ENCODE results near the gene SLC15A1. TPM values are rescaled to one million over a fixed set of nuclear protein-coding genes. Genes with fewer than 3 reads are reported as not detected.

SLC15A1 gene
- total RNA-seq, 5 donors from 2014 or later (not counting 1 experiment from before 2014, with no cell fraction given) = 0.10 to 0.18 TPM; not detected in 3

DNA sequence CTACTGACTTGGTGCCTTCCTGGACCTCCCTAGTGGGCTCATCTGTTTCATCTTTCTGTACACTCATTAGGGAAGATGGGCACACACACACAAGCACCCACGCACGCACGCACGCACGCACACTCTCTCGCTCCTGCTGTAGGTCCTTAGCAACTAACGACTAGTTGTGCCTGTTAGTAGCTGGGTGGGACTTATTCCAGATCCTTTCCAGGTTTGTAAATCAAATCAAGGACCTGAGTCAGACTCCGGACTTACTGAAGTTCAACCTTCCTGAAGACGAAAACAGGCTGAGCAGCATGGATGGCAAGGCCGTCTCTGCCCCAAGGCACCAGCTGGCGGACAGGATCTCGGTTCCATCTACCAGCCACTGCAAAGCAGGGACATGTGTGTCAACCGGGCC lies 76.2 kb downstream of the SLC15A1 start:
- Mint-ChIP-seq H3K9me3 (no peaks in the 10 kb centered on the region), H3K36me3 (no peaks in the 10 kb centered on the region), H3K27me3 (no peaks in the 10 kb centered on the region), H3K4me3 (no peak overlapping the region), H3K27ac (no peak overlapping the region), H3K4me1 (peaks cover 0 to 7% (median 3%) of the 10 kb centered on the region in 3 donors)
- POLR2A ChIA-PET = no interaction called here
- Histone ChIP-seq H3K27ac (ENCODE audit: low read length) (no peak overlapping the region), H3K27me3 (replicated peaks in 1 of 2; ENCODE audit: control insufficient read depth in 2 of 2, extremely low read depth in 1 of 2, insufficient read depth in 2 of 2, low read length in 1 of 2) (peaks cover 0 to 6% of the 10 kb centered on the region in 2 experiments), H3K4me1 (ENCODE audit: control insufficient read depth in 1 of 2, extremely low read depth in 1 of 2, insufficient read depth in 2 of 2, low read length in 2 of 2) (peaks cover 0 to 5% of the 10 kb centered on the region in 2 experiments), H3K36me3 (ENCODE audit: control insufficient read depth in 2 of 2, extremely low read depth in 1 of 2, insufficient read depth in 1 of 2, low read length in 1 of 2) (no peaks in the 10 kb centered on the region), H3K9me3 (no peaks in the 10 kb centered on the region), H3K4me3 (ENCODE audit: control insufficient read depth in 1 of 2, extremely low read depth in 1 of 2, low read length in 1 of 2) (no peak overlapping the region)
- CTCF ChIA-PET = no interaction called here
- 88% methylated on average over 6 of the region's 13 CpGs for WGBS (ENCODE audit: insufficient coverage)
- ATAC-seq (replicated peaks in 1 of 4) = no peak
- DNase-seq = no peak

DNA sequence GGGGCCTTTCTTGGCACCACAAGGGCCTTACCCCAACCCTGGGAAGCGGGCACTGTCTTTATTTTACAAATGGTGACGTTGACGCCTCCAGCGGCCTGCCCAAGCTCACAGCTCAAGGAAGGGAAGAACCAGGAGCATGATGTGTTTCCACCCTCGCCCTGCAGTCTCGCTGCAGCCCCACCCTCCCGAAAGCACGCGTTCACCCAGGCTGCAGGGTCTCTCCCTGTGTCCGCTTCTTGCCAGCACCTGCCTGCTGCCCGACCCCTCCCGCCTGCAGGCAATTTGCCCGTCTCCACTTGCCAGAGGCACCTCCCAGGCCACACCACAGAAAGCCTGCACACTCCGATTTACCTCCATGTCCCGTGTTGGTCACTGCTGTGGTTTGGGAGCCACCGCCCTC lies 76.6 kb downstream of the SLC15A1 start:
- H3K36me3 Mint-ChIP-seq = no peaks in the 10 kb centered on the region
- H3K36me3 ChIP-seq (ENCODE audit: control insufficient read depth in 2 of 2, extremely low read depth in 1 of 2, insufficient read depth in 1 of 2, low read length in 1 of 2) = no peaks in the 10 kb centered on the region
- WGBS (ENCODE audit: insufficient coverage) = 93% methylated on average over 14 of the region's 16 CpGs
- peaks cover 0 to 6% of the 10 kb centered on the region in 2 experiments for H3K27me3 ChIP-seq (replicated peaks in 1 of 2; ENCODE audit: control insufficient read depth in 2 of 2, extremely low read depth in 1 of 2, insufficient read depth in 2 of 2, low read length in 1 of 2)
- H3K9me3 Mint-ChIP-seq = no peaks in the 10 kb centered on the region
- no peak overlapping the region for H3K27ac ChIP-seq (ENCODE audit: low read length)
- H3K4me1 Mint-ChIP-seq = peaks cover 0 to 7% (median 3%) of the 10 kb centered on the region in 3 donors
- no peaks in the 10 kb centered on the region for H3K27me3 Mint-ChIP-seq
- H3K4me1 ChIP-seq (ENCODE audit: control insufficient read depth in 1 of 2, extremely low read depth in 1 of 2, insufficient read depth in 2 of 2, low read length in 2 of 2) = peaks cover 0 to 5% of the 10 kb centered on the region in 2 experiments
- ATAC-seq (replicated peaks in 1 of 4) = no peak
- no peaks in the 10 kb centered on the region for H3K9me3 ChIP-seq
- H3K4me3 ChIP-seq (ENCODE audit: control insufficient read depth in 1 of 2, extremely low read depth in 1 of 2, low read length in 1 of 2) = no peak overlapping the region
- ChIA-PET POLR2A (no interaction called here), CTCF (no interaction called here)
- DNase-seq = no peak
- no peak overlapping the region for H3K27ac Mint-ChIP-seq
- H3K4me3 Mint-ChIP-seq = no peak overlapping the region

DNA sequence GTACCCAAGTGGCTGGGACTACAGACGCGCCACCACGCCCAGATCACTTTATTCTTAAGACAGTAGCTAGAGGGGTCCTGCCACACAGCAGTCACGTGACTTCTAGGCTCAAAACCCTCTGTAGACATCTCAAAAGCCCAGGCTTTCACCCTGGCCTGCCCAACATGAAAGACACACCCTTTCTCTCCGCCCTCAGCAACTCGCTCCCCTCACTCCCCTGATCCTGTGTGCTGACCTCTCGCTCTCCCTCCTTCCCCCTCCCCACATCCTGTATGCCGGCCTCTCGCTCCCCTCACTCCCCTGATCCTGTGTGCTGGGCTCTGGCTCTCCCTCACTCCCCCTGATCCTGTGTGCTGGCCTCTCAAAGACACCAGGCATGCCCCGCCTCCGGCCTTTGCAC lies 77.4 kb downstream of the SLC15A1 start:
- Mint-ChIP-seq H3K4me3 (no peak overlapping the region), H3K27me3 (no peaks in the 10 kb centered on the region), H3K4me1 (peaks cover 0 to 7% (median 3%) of the 10 kb centered on the region in 3 donors), H3K9me3 (no peaks in the 10 kb centered on the region), H3K36me3 (no peaks in the 10 kb centered on the region), H3K27ac (no peak overlapping the region)
- H3K4me3 ChIP-seq (ENCODE audit: control insufficient read depth in 1 of 2, extremely low read depth in 1 of 2, low read length in 1 of 2) = no peak overlapping the region
- peaks cover 0 to 5% of the 10 kb centered on the region in 2 experiments for H3K4me1 ChIP-seq (ENCODE audit: control insufficient read depth in 1 of 2, extremely low read depth in 1 of 2, insufficient read depth in 2 of 2, low read length in 2 of 2)
- ChIA-PET CTCF (interaction anchor here in 1 of 2 donors (0.7 kb wide), 1 partner anchor 102 kb away, joined by 5 read pairs; no protein-coding TSS in a partner anchor), POLR2A (no interaction called here)
- DNase-seq (no peak), ATAC-seq (replicated peaks in 1 of 4) (no peak)
- H3K9me3 ChIP-seq = no peaks in the 10 kb centered on the region
- peaks cover 0 to 6% of the 10 kb centered on the region in 2 experiments for H3K27me3 ChIP-seq (replicated peaks in 1 of 2; ENCODE audit: control insufficient read depth in 2 of 2, extremely low read depth in 1 of 2, insufficient read depth in 2 of 2, low read length in 1 of 2)
- WGBS (ENCODE audit: insufficient coverage) = 74% methylated on average over 9 of the region's 11 CpGs
- H3K36me3 ChIP-seq (ENCODE audit: control insufficient read depth in 2 of 2, extremely low read depth in 1 of 2, insufficient read depth in 1 of 2, low read length in 1 of 2) = no peaks in the 10 kb centered on the region
- H3K27ac ChIP-seq (ENCODE audit: low read length) = no peak overlapping the region

GRCh38 chr13:98672947-98673613 lies 79.4 kb downstream of the SLC15A1 start:
- peak in 3 of 4 experiments; percentile 48 to 66 (median 54) for ATAC-seq (replicated peaks in 1 of 4)
- H3K27me3 Mint-ChIP-seq = peaks cover 0 to 4% of the 10 kb centered on the region in 2 donors
- H3K4me1 Mint-ChIP-seq = peaks cover 0 to 7% (median 3%) of the 10 kb centered on the region in 3 donors
- peak in 34 of 35 experiments; percentile 1 to 70 (median 24) for DNase-seq
- Histone ChIP-seq H3K4me3 (ENCODE audit: control insufficient read depth in 1 of 2, extremely low read depth in 1 of 2, low read length in 1 of 2) (no peak overlapping the region), H3K4me1 (ENCODE audit: control insufficient read depth in 1 of 2, extremely low read depth in 1 of 2, insufficient read depth in 2 of 2, low read length in 2 of 2) (peaks cover 0 to 5% of the 10 kb centered on the region in 2 experiments), H3K27ac (ENCODE audit: low read length) (no peak overlapping the region), H3K36me3 (ENCODE audit: control insufficient read depth in 2 of 2, extremely low read depth in 1 of 2, insufficient read depth in 1 of 2, low read length in 1 of 2) (no peaks in the 10 kb centered on the region), H3K27me3 (replicated peaks in 1 of 2; ENCODE audit: control insufficient read depth in 2 of 2, extremely low read depth in 1 of 2, insufficient read depth in 2 of 2, low read length in 1 of 2) (peaks cover 0 to 3% of the 10 kb centered on the region in 2 experiments), H3K9me3 (no peaks in the 10 kb centered on the region)
- CTCF ChIA-PET = interaction anchor here (0.7 to 3.1 kb wide), 4 partner anchors 11 to 817 kb away, joined by 3 to 20 read pairs (median 6); no protein-coding TSS in a partner anchor
- POLR2A ChIA-PET = no interaction called here
- H3K27ac Mint-ChIP-seq = no peak overlapping the region
- H3K9me3 Mint-ChIP-seq = no peaks in the 10 kb centered on the region
- H3K36me3 Mint-ChIP-seq = no peaks in the 10 kb centered on the region
- no peak overlapping the region for H3K4me3 Mint-ChIP-seq
- 30% methylated on average over 11 of the region's 11 CpGs for WGBS (ENCODE audit: insufficient coverage)

GRCh38 chr13:98668155-98668554 lies 84.3 kb downstream of the SLC15A1 start:
- H3K9me3 ChIP-seq = no peaks in the 10 kb centered on the region
- 93% methylated on average over 2 of the region's 4 CpGs for WGBS (ENCODE audit: insufficient coverage)
- Mint-ChIP-seq H3K27me3 (peaks cover 2 to 4% of the 10 kb centered on the region in 2 donors), H3K4me1 (peaks cover 9 to 11% (median 10%) of the 10 kb centered on the region in 3 donors), H3K4me3 (no peak overlapping the region), H3K9me3 (no peaks in the 10 kb centered on the region), H3K36me3 (no peaks in the 10 kb centered on the region), H3K27ac (no peak overlapping the region)
- ChIA-PET CTCF (interaction anchor here in 1 of 2 donors (0.8 kb wide), 1 partner anchor 223 kb away, joined by 4 read pairs; no protein-coding TSS in a partner anchor), POLR2A (no interaction called here)
- peaks cover 0 to 4% of the 10 kb centered on the region in 2 experiments for H3K4me1 ChIP-seq (ENCODE audit: control insufficient read depth in 1 of 2, extremely low read depth in 1 of 2, insufficient read depth in 2 of 2, low read length in 2 of 2)
- no peak for DNase-seq
- ATAC-seq (replicated peaks in 1 of 4) = no peak
- no peaks in the 10 kb centered on the region for H3K27me3 ChIP-seq (replicated peaks in 1 of 2; ENCODE audit: control insufficient read depth in 2 of 2, extremely low read depth in 1 of 2, insufficient read depth in 2 of 2, low read length in 1 of 2)
- no peak overlapping the region for H3K4me3 ChIP-seq (ENCODE audit: control insufficient read depth in 1 of 2, extremely low read depth in 1 of 2, low read length in 1 of 2)
- no peak overlapping the region for H3K27ac ChIP-seq (ENCODE audit: low read length)
- H3K36me3 ChIP-seq (ENCODE audit: control insufficient read depth in 2 of 2, extremely low read depth in 1 of 2, insufficient read depth in 1 of 2, low read length in 1 of 2) = no peaks in the 10 kb centered on the region

GRCh38 chr13:98665638-98665995 lies 86.9 kb downstream of the SLC15A1 start:
- POLR2A ChIA-PET = no interaction called here
- Histone ChIP-seq H3K9me3 (no peaks in the 10 kb centered on the region), H3K27me3 (replicated peaks in 1 of 2; ENCODE audit: control insufficient read depth in 2 of 2, extremely low read depth in 1 of 2, insufficient read depth in 2 of 2, low read length in 1 of 2) (peaks cover 0 to 6% of the 10 kb centered on the region in 2 experiments), H3K27ac (ENCODE audit: low read length) (no peak overlapping the region), H3K4me1 (ENCODE audit: control insufficient read depth in 1 of 2, extremely low read depth in 1 of 2, insufficient read depth in 2 of 2, low read length in 2 of 2) (no peaks in the 10 kb centered on the region), H3K36me3 (ENCODE audit: control insufficient read depth in 2 of 2, extremely low read depth in 1 of 2, insufficient read depth in 1 of 2, low read length in 1 of 2) (no peaks in the 10 kb centered on the region), H3K4me3 (ENCODE audit: control insufficient read depth in 1 of 2, extremely low read depth in 1 of 2, low read length in 1 of 2) (no peak overlapping the region)
- H3K27me3 Mint-ChIP-seq = peaks cover 2 to 8% of the 10 kb centered on the region in 2 donors
- no peak for DNase-seq
- no peak overlapping the region for H3K27ac Mint-ChIP-seq
- CTCF ChIA-PET = interaction anchor here (0.5 to 2.3 kb wide), 5 partner anchors 12 to 262 kb away, joined by 3 to 8 read pairs (median 4); no protein-coding TSS in a partner anchor
- peaks cover 7 to 9% (median 7%) of the 10 kb centered on the region in 3 donors for H3K4me1 Mint-ChIP-seq
- no peak for ATAC-seq (replicated peaks in 1 of 4)
- H3K4me3 Mint-ChIP-seq = no peak overlapping the region
- H3K9me3 Mint-ChIP-seq = no peaks in the 10 kb centered on the region
- no peaks in the 10 kb centered on the region for H3K36me3 Mint-ChIP-seq

All from T-cell (primary cell).